Measurements from ENCODE around the gene EVC. TPM values are rescaled to one million over a fixed set of nuclear protein-coding genes. Genes with fewer than 3 reads are reported as not detected.
A peak's percentile ranks its signal among the peaks of the same experiment; 100 is the strongest.

The EVC gene
- total and polyA plus RNA-seq, 7 experiments from 2014 or later = 0.37 to 1.5 (median 0.68) TPM; not detected in 2

GRCh38 chr4:5735463-5735862, 24.5 kb downstream of the EVC start:
- H3K4me1 ChIP-seq (ENCODE audit: control insufficient read depth in 2 of 2, insufficient read depth in 2 of 2, low read length in 2 of 2) = no peaks in the 10 kb centered on the region
- no peaks in the 10 kb centered on the region for H3K9me3 ChIP-seq (ENCODE audit: control insufficient read depth in 2 of 3, low read length in 3 of 3)
- no peaks in the 10 kb centered on the region for H3K36me3 ChIP-seq (ENCODE audit: control insufficient read depth in 2 of 3, insufficient read depth in 3 of 3, low read length in 3 of 3)
- no peak for ATAC-seq
- Mint-ChIP-seq H3K9me3 (peaks cover 0 to 5% (median 0%) of the 10 kb centered on the region in 11 donors), H3K36me3 (no peaks in the 10 kb centered on the region), H3K27me3 (peaks cover 0 to 5% (median 0%) of the 10 kb centered on the region in 5 donors), H3K27ac (no peak overlapping the region), H3K4me1 (no peaks in the 10 kb centered on the region), H3K4me3 (no peak overlapping the region)
- intact Hi-C loops (cut with micrococcal nuclease) = no loop called here
- no peak overlapping the region for H3K27ac ChIP-seq (ENCODE audit: low read depth, low read length)
- no peak for DNase-seq
- H3K27me3 ChIP-seq (ENCODE audit: control insufficient read depth in 2 of 2, insufficient read depth in 2 of 2, low read length in 2 of 2) = no peaks in the 10 kb centered on the region
- ChIA-PET CTCF (no interaction called here), POLR2A (no interaction called here)
- H3K4me3 ChIP-seq (ENCODE audit: low read length) = no peak overlapping the region

DNA sequence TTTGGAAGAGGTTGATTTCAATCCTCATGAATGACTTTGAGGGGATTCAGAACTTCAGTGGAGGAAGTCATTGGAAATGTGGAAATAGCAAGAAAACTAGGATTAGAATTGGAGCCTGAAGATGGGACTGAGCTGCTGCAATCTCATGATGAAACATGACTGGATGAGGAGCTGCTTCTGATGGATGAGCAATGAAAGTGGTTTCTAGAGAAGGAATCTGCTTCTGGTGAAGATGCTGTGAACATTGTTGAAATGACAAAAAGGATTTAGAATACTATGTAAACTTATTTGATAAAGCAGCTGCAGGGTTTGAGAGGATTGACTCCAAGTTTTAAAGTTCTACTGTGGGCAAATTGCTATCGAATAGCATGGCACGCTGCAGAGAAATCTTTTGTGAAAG, 27.1 kb downstream of the EVC start:
- intact Hi-C loops (cut with micrococcal nuclease) = no loop called here
- DNase-seq = no peak
- Histone ChIP-seq H3K9me3 (ENCODE audit: control insufficient read depth in 2 of 3, low read length in 3 of 3) (no peaks in the 10 kb centered on the region), H3K36me3 (ENCODE audit: control insufficient read depth in 2 of 3, insufficient read depth in 3 of 3, low read length in 3 of 3) (no peaks in the 10 kb centered on the region), H3K27me3 (ENCODE audit: control insufficient read depth in 2 of 2, insufficient read depth in 2 of 2, low read length in 2 of 2) (no peaks in the 10 kb centered on the region), H3K4me3 (ENCODE audit: low read length) (no peak overlapping the region), H3K4me1 (ENCODE audit: control insufficient read depth in 2 of 2, insufficient read depth in 2 of 2, low read length in 2 of 2) (no peaks in the 10 kb centered on the region), H3K27ac (ENCODE audit: low read depth, low read length) (no peak overlapping the region)
- Mint-ChIP-seq H3K4me3 (no peak overlapping the region), H3K27me3 (peaks cover 0 to 3% (median 0%) of the 10 kb centered on the region in 5 donors), H3K36me3 (no peaks in the 10 kb centered on the region), H3K27ac (no peak overlapping the region), H3K4me1 (no peaks in the 10 kb centered on the region), H3K9me3 (peaks cover 0 to 5% (median 0%) of the 10 kb centered on the region in 11 donors)
- ChIA-PET CTCF (no interaction called here), POLR2A (no interaction called here)
- ATAC-seq = no peak

DNA sequence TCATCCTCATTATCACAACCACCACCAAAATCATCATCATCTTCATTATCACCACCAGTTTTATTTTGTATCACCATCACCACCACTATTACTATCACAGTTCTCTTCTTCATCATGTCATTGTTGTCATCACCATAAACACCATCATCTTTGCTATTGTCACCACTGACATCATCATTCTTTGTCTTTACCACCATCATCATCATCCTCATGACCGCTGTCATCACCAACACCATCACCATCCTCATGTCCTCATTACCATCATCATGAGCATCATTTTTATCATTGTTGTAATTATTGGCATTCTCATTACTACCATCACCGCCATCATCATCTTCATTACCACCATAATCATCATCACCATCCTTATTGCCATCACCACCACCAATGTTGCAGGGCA, 31.4 kb downstream of the EVC start:
- Mint-ChIP-seq H3K4me1 (no peaks in the 10 kb centered on the region), H3K27me3 (peaks cover 0 to 6% (median 0%) of the 10 kb centered on the region in 5 donors), H3K36me3 (no peaks in the 10 kb centered on the region), H3K27ac (no peak overlapping the region), H3K9me3 (peaks cover 0 to 9% (median 0%) of the 10 kb centered on the region in 11 donors), H3K4me3 (no peak overlapping the region)
- no peaks in the 10 kb centered on the region for H3K9me3 ChIP-seq (ENCODE audit: control insufficient read depth in 2 of 3, low read length in 3 of 3)
- H3K36me3 ChIP-seq (ENCODE audit: control insufficient read depth in 2 of 3, insufficient read depth in 3 of 3, low read length in 3 of 3) = no peaks in the 10 kb centered on the region
- H3K4me1 ChIP-seq (ENCODE audit: control insufficient read depth in 2 of 2, insufficient read depth in 2 of 2, low read length in 2 of 2) = no peaks in the 10 kb centered on the region
- H3K4me3 ChIP-seq (ENCODE audit: low read length) = no peak overlapping the region
- ChIA-PET CTCF (no interaction called here), POLR2A (no interaction called here)
- DNase-seq (no peak), ATAC-seq (no peak)
- H3K27ac ChIP-seq (ENCODE audit: low read depth, low read length) = no peak overlapping the region
- intact Hi-C loops (cut with micrococcal nuclease) = no loop called here
- H3K27me3 ChIP-seq (ENCODE audit: control insufficient read depth in 2 of 2, insufficient read depth in 2 of 2, low read length in 2 of 2) = no peaks in the 10 kb centered on the region

DNA sequence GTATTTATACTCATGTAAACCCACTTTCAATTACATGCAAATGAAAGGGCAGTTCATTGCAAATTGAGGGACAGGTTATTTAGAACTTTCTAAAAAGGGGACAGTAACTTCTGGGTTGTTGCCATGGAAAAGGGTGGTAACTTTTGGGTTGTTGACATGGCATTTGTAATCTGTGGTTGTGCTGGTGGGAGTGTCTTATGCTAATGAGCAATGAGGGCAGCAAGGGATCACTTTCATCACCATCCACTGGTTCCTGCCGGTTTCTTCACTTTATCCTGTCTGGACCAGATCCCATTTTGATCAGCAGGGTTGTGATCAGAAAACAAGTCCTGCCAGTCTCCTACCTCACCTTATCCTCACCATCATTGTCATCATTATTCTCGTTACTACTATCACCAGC, 32.0 kb downstream of the EVC start:
- H3K27ac ChIP-seq (ENCODE audit: low read depth, low read length) = no peak overlapping the region
- ATAC-seq (no peak), DNase-seq (no peak)
- H3K4me3 Mint-ChIP-seq = no peak overlapping the region
- H3K27me3 ChIP-seq (ENCODE audit: control insufficient read depth in 2 of 2, insufficient read depth in 2 of 2, low read length in 2 of 2) = no peaks in the 10 kb centered on the region
- peaks cover 0 to 5% (median 0%) of the 10 kb centered on the region in 11 donors for H3K9me3 Mint-ChIP-seq
- CTCF ChIA-PET = no interaction called here
- no peak overlapping the region for H3K4me3 ChIP-seq (ENCODE audit: low read length)
- H3K4me1 ChIP-seq (ENCODE audit: control insufficient read depth in 2 of 2, insufficient read depth in 2 of 2, low read length in 2 of 2) = no peaks in the 10 kb centered on the region
- H3K4me1 Mint-ChIP-seq = no peaks in the 10 kb centered on the region
- intact Hi-C loops (cut with micrococcal nuclease) = no loop called here
- no peaks in the 10 kb centered on the region for H3K36me3 ChIP-seq (ENCODE audit: control insufficient read depth in 2 of 3, insufficient read depth in 3 of 3, low read length in 3 of 3)
- no peaks in the 10 kb centered on the region for H3K9me3 ChIP-seq (ENCODE audit: control insufficient read depth in 2 of 3, low read length in 3 of 3)
- no peaks in the 10 kb centered on the region for H3K36me3 Mint-ChIP-seq
- no peak overlapping the region for H3K27ac Mint-ChIP-seq
- peaks cover 0 to 6% (median 0%) of the 10 kb centered on the region in 5 donors for H3K27me3 Mint-ChIP-seq
- POLR2A ChIA-PET = no interaction called here

- H3K27ac ChIP-seq (ENCODE audit: low read depth, low read length) = no peak overlapping the region
- no peaks in the 10 kb centered on the region for H3K4me1 ChIP-seq (ENCODE audit: control insufficient read depth in 2 of 2, insufficient read depth in 2 of 2, low read length in 2 of 2)
- H3K9me3 ChIP-seq (ENCODE audit: control insufficient read depth in 2 of 3, low read length in 3 of 3) = no peaks in the 10 kb centered on the region
- H3K36me3 Mint-ChIP-seq = no peaks in the 10 kb centered on the region
- DNase-seq (no peak), ATAC-seq (no peak)
- H3K27ac Mint-ChIP-seq = no peak overlapping the region
- ChIA-PET CTCF (no interaction called here), POLR2A (no interaction called here)
- intact Hi-C loops (cut with micrococcal nuclease) = no loop called here
- H3K4me1 Mint-ChIP-seq = no peaks in the 10 kb centered on the region
- H3K4me3 Mint-ChIP-seq = peak overlapping the region in 1 of 10 donors; percentile 32
- H3K4me3 ChIP-seq (ENCODE audit: low read length) = no peak overlapping the region
- peaks cover 0 to 5% (median 0%) of the 10 kb centered on the region in 11 donors for H3K9me3 Mint-ChIP-seq
- no peaks in the 10 kb centered on the region for H3K27me3 ChIP-seq (ENCODE audit: control insufficient read depth in 2 of 2, insufficient read depth in 2 of 2, low read length in 2 of 2)
- peaks cover 0 to 6% (median 0%) of the 10 kb centered on the region in 5 donors for H3K27me3 Mint-ChIP-seq
- no peaks in the 10 kb centered on the region for H3K36me3 ChIP-seq (ENCODE audit: control insufficient read depth in 2 of 3, insufficient read depth in 3 of 3, low read length in 3 of 3)
Measured at GRCh38 chr4:5746250-5746649, 35.2 kb downstream of the EVC start.

- peaks cover 0 to 10% (median 0%) of the 10 kb centered on the region in 5 donors for H3K27me3 Mint-ChIP-seq
- H3K4me1 Mint-ChIP-seq = no peaks in the 10 kb centered on the region
- no peak overlapping the region for H3K4me3 Mint-ChIP-seq
- H3K27ac ChIP-seq (ENCODE audit: low read depth, low read length) = no peak overlapping the region
- POLR2A ChIA-PET = no interaction called here
- intact Hi-C loops (cut with micrococcal nuclease) = no loop called here
- H3K9me3 ChIP-seq (ENCODE audit: control insufficient read depth in 2 of 3, low read length in 3 of 3) = no peaks in the 10 kb centered on the region
- H3K36me3 ChIP-seq (ENCODE audit: control insufficient read depth in 2 of 3, insufficient read depth in 3 of 3, low read length in 3 of 3) = no peaks in the 10 kb centered on the region
- ATAC-seq (no peak), DNase-seq (no peak)
- H3K4me1 ChIP-seq (ENCODE audit: control insufficient read depth in 2 of 2, insufficient read depth in 2 of 2, low read length in 2 of 2) = no peaks in the 10 kb centered on the region
- CTCF ChIA-PET = no interaction called here
- H3K9me3 Mint-ChIP-seq = peaks cover 0 to 5% (median 0%) of the 10 kb centered on the region in 11 donors
- H3K36me3 Mint-ChIP-seq = no peaks in the 10 kb centered on the region
- no peak overlapping the region for H3K4me3 ChIP-seq (ENCODE audit: low read length)
- H3K27me3 ChIP-seq (ENCODE audit: control insufficient read depth in 2 of 2, insufficient read depth in 2 of 2, low read length in 2 of 2) = no peaks in the 10 kb centered on the region
- no peak overlapping the region for H3K27ac Mint-ChIP-seq
Measured at GRCh38 chr4:5746829-5747737, 36.1 kb downstream of the EVC start.
